GM10248 (cell line): Measurements from ENCODE around the gene UNC13B.

ENCODE experiments used
- CTCF ChIA-PET: fragments of 300-600 bp; sonication (Branson Sonifier 250); formaldehyde crosslinking; extraction: SDS; loops from one replicate; lab custom pipeline; 2021; ENCODE audit warnings: antibody characterized with exemption; lab: Yijun Ruan, JAX
- POLR2A ChIA-PET: fragments of 350-650 bp; sonication (Branson Sonifier 250); formaldehyde crosslinking; extraction: SDS; loops from one replicate; lab custom pipeline; 2020; ENCODE audit warnings: antibody characterized with exemption; lab: Yijun Ruan, JAX
- DNase-seq: peaks from one replicate; pipeline ENCODE4 v3.0.0; 2012; ENCODE audit errors: extremely low spot score
- CTCF ChIP-seq: IDR thresholded peaks from 2 replicates; pipeline ENCODE4 v1.5.1; 2012; ENCODE audit warnings: mild to moderate bottlenecking, low read depth; ENCODE audit errors: extremely low read depth, missing control alignments, control extremely low read depth

UNC13B gene

DNA sequence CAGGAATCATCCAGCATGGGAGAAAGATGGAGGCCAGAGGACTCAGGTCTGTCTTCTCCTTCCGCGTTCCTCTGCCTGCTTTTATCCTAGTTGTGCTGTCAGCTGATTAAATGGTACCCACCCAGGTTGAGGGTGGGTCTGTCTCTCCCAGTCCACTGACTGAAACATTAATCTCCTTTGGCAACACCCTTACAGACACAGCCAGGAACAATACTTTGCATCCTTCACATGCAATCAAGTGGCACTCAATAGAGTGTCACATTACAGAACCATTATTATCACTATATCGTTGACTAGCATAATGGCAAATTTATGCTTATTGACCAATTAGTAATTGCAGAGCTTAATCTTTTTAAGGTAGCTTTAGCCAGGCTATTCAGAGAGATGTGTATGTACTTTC is 64.8 kb downstream of the UNC13B start:
- ChIA-PET POLR2A (no interaction called here), CTCF (no interaction called here)
- no peak for DNase-seq
- no peak for TF ChIP-seq CTCF

DNA sequence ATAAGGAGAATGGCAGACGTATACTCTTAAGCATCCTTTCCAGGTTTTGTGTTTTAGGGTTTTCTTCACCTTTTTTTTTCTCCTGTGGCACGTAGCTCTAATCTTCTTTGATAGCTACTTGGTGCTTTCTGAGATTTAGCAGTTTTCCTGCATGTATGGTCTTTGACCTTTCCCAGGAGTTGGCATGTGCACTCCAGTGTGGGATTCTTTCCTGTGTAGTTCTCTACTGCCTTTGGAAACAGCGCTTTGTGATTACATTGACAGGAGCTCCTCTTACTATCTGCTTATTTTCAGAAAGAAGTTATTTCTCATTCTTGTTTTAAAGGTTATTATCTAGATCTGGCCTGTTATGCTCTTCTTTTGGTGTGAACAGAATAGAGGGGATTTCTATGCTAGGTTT is 65.5 kb downstream of the UNC13B start:
- CTCF ChIA-PET, result no interaction called here

DNA sequence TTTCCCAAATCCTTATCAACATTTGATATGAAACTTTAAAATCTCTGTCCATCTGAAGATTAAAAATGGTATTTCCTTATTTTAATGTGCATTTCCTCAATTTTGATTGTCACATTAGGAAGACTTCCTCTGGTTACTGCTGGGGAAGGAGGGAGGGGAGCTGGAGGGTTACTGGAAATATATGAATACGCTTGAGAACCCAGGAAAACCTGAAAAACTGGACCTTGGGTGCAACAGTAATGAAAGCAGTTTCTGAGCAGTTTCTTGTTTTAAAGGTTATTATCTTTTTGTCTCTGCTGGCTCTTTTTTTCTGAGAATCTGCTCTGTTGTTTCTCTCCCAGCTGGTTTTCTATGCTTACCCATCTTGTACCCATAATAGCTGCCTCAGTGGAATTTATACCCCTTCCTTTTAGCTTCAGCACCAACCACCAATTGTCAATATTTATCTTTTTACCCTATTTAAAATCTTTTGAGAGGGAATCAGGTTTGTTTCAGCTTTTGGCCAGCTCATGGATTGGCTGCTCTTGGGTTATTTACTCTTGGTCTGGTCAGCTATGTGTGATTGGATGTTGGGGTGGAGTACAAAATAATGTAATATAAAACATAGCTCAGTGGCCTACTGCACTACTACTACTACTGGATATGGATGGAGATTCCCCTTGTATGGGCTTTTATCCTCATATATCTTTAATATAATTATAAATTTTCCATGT is 67.4 kb downstream of the UNC13B start:
- POLR2A ChIA-PET, result no interaction called here
- no peak for DNase-seq
- CTCF ChIA-PET, result interaction anchor here (1.1 kb wide), 1 partner anchor 30 kb away, joined by 3 read pairs; no protein-coding TSS in a partner anchor
- TF ChIP-seq CTCF, result no peak

More for the DNA sequence above, 65.5 kb downstream of the UNC13B start:
- no peak for TF ChIP-seq CTCF
- POLR2A ChIA-PET, result no interaction called here
- DNase-seq, result no peak

DNA sequence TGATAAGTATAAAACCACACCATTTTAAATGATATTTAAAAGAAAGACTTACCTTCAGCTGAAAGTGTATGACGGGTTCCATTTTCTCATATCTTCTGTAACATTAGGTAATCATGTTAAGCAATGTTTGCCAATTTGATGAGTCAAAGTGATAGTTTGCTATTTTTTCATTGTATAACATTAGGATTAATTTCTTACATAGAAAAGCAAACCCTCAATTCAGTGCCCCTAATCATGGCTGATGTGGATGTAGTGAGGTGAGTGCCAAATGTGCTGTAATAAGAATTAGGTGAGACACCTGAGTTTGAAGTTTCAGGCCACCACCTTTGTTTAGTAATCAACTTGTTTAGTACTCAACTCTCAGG is 68.0 kb downstream of the UNC13B start:
- CTCF ChIA-PET, result interaction anchor here (1.1 kb wide), 2 partner anchors 14 to 29 kb away, joined by 3 read pairs; no protein-coding TSS in a partner anchor
- no peak for DNase-seq
- POLR2A ChIA-PET, result no interaction called here
- no peak for TF ChIP-seq CTCF

DNA sequence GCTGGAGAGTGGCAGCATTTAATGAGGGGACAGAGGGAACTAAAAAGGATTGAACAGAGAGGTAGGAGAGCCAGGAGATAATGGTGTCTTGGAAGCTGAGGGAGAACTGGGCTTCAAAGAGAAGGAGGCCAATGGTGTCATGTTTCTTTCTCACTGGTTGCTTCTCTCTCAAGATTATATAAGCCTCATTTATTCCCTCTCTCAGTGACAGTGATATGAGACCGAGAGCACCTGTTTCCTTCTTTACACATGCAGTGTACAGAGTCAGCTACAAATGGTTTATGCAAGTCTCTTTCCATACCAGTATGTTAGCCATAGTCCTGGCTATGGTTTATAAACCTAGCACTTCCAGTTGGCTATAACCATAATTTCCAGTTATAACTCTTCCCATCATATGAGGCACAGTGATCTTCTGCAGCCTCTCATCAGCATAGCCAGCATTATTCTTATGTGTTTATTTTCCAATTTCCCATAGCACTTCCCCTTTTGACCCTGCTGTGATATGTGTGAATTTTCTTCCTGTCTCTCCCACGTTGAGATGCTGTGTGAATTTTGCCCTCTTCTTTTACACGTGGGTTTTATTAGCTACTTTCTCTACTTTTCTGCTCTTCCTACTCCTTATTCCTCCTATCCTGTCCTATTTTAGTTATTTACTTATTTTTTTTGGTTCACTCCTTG is 71.2 kb downstream of the UNC13B start:
- ChIA-PET POLR2A (no interaction called here), CTCF (interaction anchor here (1.0 to 1.5 kb wide), 2 partner anchors 367 to 641 kb away, joined by 3 read pairs; no protein-coding TSS in a partner anchor)
- TF ChIP-seq CTCF, result no peak
- DNase-seq, result no peak

DNA sequence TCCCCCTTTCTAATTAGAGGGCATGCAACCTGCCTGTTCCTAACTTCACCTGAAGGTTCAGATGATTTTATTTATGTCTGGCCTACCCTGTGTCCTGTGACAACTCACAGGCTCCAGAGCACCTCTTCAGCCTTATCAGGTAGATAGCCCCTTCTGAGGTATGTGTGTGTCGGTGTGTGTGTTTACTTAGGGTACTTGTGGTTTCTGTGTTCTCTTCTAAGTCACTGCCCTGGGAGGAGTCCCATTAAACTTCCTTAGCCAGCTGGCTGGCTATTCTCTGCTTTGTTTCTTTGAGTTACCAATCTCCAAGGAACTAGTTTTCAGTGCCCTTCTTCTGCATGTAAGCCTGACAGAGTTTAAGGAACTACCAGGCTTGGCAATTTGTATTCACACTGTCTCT is 74.9 kb downstream of the UNC13B start:
- no peak for TF ChIP-seq CTCF
- ChIA-PET CTCF (interaction anchor here (1.0 kb wide), 1 partner anchor 24 kb away, joined by 4 read pairs; no protein-coding TSS in a partner anchor), POLR2A (no interaction called here)
- no peak for DNase-seq
